ENCODE measurements around the gene RAVER2. TPM values are rescaled to one million over a fixed set of nuclear protein-coding genes. Genes with fewer than 3 reads are reported as not detected.

Gene RAVER2
- total and polyA plus RNA-seq, 2 experiments from 2014 or later = 14.1 to 28.6 TPM

- DNase-seq (ENCODE audit: low spot score) = no peak
- no peaks in the 10 kb centered on the region for H4K20me1 ChIP-seq (ENCODE audit: insufficient read depth, poor library complexity, severe bottlenecking)
- no peak overlapping the region for H2AFZ ChIP-seq
- H3K4me1 ChIP-seq (ENCODE audit: insufficient read depth) = no peaks in the 10 kb centered on the region
- H3K4me2 ChIP-seq = no peak overlapping the region
- H3K4me3 ChIP-seq = no peak overlapping the region
- H3K9me3 ChIP-seq (ENCODE audit: low read depth) = no peaks in the 10 kb centered on the region
- no peaks in the 10 kb centered on the region for H3K36me3 ChIP-seq (replicated peaks; ENCODE audit: insufficient read depth, low read depth)
- H3K9me2 ChIP-seq (replicated peaks; ENCODE audit: insufficient read depth) = no peaks in the 10 kb centered on the region
- no peaks in the 10 kb centered on the region for H3K27me3 ChIP-seq
- WGBS (ENCODE audit: low lambda C conversion rate, missing lambda C conversion rate) = 95% methylated on average over 15 of the region's 15 CpGs
- H3K79me2 ChIP-seq = no peaks in the 10 kb centered on the region
- H3K27ac ChIP-seq = no peak overlapping the region
- no peak for TF ChIP-seq EZH2phosphoT487 (IDR thresholded peaks at IDR 0.05; ENCODE audit: low read depth, severe bottlenecking, unreplicated experiment)
- TF ChIP-seq EZH2 (IDR thresholded peaks at IDR 0.05; ENCODE audit: borderline replicate concordance) = no peak
- no peak for TF ChIP-seq CTCF (IDR thresholded peaks at IDR 0.05; ENCODE audit: poor library complexity)
Observed at GRCh38 chr1:64839732-64840405, 95.0 kb downstream of the RAVER2 start.

GRCh38 chr1:64841330-64842065 lies 96.6 kb downstream of the RAVER2 start:
- H3K27me3 ChIP-seq = no peaks in the 10 kb centered on the region
- H3K4me3 ChIP-seq = no peak overlapping the region
- H4K20me1 ChIP-seq (ENCODE audit: insufficient read depth, poor library complexity, severe bottlenecking) = no peaks in the 10 kb centered on the region
- H3K4me2 ChIP-seq = no peak overlapping the region
- 84% methylated on average over 6 of the region's 6 CpGs for WGBS (ENCODE audit: low lambda C conversion rate, missing lambda C conversion rate)
- H2AFZ ChIP-seq = no peak overlapping the region
- H3K9me2 ChIP-seq (replicated peaks; ENCODE audit: insufficient read depth) = no peaks in the 10 kb centered on the region
- H3K27ac ChIP-seq = no peak overlapping the region
- no peaks in the 10 kb centered on the region for H3K36me3 ChIP-seq (replicated peaks; ENCODE audit: insufficient read depth, low read depth)
- no peak for DNase-seq (ENCODE audit: low spot score)
- no peaks in the 10 kb centered on the region for H3K9me3 ChIP-seq (ENCODE audit: low read depth)
- H3K4me1 ChIP-seq (ENCODE audit: insufficient read depth) = no peaks in the 10 kb centered on the region
- no peaks in the 10 kb centered on the region for H3K79me2 ChIP-seq
- TF ChIP-seq CTCF (IDR thresholded peaks at IDR 0.05; ENCODE audit: poor library complexity) (no peak), EZH2phosphoT487 (IDR thresholded peaks at IDR 0.05; ENCODE audit: low read depth, severe bottlenecking, unreplicated experiment) (no peak), EZH2 (IDR thresholded peaks at IDR 0.05; ENCODE audit: borderline replicate concordance) (no peak)

- WGBS (ENCODE audit: low lambda C conversion rate, missing lambda C conversion rate) = 94% methylated on average over 2 of the region's 2 CpGs
- H2AFZ ChIP-seq = no peak overlapping the region
- no peaks in the 10 kb centered on the region for H3K36me3 ChIP-seq (replicated peaks; ENCODE audit: insufficient read depth, low read depth)
- H3K4me2 ChIP-seq = no peak overlapping the region
- H3K27me3 ChIP-seq = no peaks in the 10 kb centered on the region
- no peak overlapping the region for H3K27ac ChIP-seq
- no peaks in the 10 kb centered on the region for H4K20me1 ChIP-seq (ENCODE audit: insufficient read depth, poor library complexity, severe bottlenecking)
- no peaks in the 10 kb centered on the region for H3K4me1 ChIP-seq (ENCODE audit: insufficient read depth)
- H3K79me2 ChIP-seq = no peaks in the 10 kb centered on the region
- DNase-seq (ENCODE audit: low spot score) = no peak
- no peak for TF ChIP-seq EZH2 (IDR thresholded peaks at IDR 0.05; ENCODE audit: borderline replicate concordance)
- TF ChIP-seq CTCF (IDR thresholded peaks at IDR 0.05; ENCODE audit: poor library complexity) = no peak
- TF ChIP-seq EZH2phosphoT487 (IDR thresholded peaks at IDR 0.05; ENCODE audit: low read depth, severe bottlenecking, unreplicated experiment) = no peak
- no peaks in the 10 kb centered on the region for H3K9me2 ChIP-seq (replicated peaks; ENCODE audit: insufficient read depth)
- no peak overlapping the region for H3K4me3 ChIP-seq
- H3K9me3 ChIP-seq (ENCODE audit: low read depth) = no peaks in the 10 kb centered on the region
Observed at GRCh38 chr1:64842224-64842623, 97.3 kb downstream of the RAVER2 start.
